GM13976 (cell line): ENCODE results near the gene C12orf42.

ENCODE experiments used
- DNase-seq: peaks from one replicate; pipeline ENCODE4 v3.0.0; 2012; ENCODE audit warnings: low spot score
- CTCF ChIP-seq: IDR thresholded peaks from 2 replicates; pipeline ENCODE4 v1.5.1; 2012; ENCODE audit warnings: borderline replicate concordance, mild to moderate bottlenecking; ENCODE audit not compliant: insufficient read depth; ENCODE audit errors: extremely low read depth, missing control alignments, control extremely low read depth
- in situ Hi-C: fragments of 300-500 bp; cut with MboI; formaldehyde crosslinking; loops from one replicate; pipeline ENCODE4 v1.12.0; 2022; ENCODE audit warnings: low sequenced_read_pairs, mixed read lengths, inconsistent platforms; ENCODE audit not compliant: unreplicated experiment

The C12orf42 gene

DNA sequence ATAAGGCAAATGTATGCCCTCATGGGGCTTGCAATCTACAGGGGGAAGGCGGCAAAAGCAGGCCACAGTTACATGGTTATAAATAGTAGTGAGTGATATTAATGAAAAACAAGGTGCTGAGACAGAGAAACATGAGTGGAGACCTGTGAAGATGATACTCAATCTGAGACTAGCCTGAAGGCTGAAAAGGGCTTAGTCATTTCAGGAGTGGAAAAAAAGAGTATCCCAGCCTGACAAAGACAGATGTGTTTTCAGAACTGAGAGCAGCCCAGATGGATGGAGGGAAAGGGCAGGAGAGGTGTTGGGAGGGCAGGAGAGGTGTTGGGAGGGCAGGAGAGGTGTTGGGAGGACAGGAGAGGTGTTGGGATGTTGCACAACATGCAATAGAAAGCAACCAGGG is 181.9 kb downstream of the C12orf42 start:
- in situ Hi-C loops: no loop called here
- no peak for TF ChIP-seq CTCF
- peak; percentile 41 for DNase-seq

DNA sequence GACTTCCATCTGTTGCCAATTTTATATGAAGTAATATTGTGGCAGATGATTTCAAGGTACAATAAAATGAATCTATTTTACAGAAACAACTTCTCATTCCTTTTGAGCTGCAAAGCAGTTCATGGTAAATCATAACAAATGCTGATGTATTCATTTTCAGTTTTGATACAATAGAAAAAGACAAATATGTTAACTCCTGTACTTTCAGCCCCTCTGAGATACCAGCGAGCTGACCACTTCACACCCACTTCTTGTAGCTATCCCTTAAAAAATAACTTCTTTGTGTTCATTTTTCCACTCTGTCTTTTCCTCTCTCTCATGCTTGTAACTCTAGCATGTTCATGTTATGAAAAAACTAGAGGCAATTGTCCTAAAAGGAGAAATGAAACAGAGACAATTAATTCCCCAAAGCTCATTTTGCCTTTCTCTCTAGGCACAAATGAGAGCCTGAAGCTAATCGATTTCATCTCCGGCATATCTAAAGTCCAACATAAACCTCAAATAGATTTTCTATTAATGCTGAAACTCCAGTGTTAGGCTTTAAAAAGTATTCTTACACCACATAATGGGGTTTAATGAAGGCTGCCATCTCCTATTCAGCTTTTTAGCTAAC is 182.9 kb downstream of the C12orf42 start:
- in situ Hi-C loops: no loop called here
- DNase-seq: no peak
- TF ChIP-seq CTCF: no peak

DNA sequence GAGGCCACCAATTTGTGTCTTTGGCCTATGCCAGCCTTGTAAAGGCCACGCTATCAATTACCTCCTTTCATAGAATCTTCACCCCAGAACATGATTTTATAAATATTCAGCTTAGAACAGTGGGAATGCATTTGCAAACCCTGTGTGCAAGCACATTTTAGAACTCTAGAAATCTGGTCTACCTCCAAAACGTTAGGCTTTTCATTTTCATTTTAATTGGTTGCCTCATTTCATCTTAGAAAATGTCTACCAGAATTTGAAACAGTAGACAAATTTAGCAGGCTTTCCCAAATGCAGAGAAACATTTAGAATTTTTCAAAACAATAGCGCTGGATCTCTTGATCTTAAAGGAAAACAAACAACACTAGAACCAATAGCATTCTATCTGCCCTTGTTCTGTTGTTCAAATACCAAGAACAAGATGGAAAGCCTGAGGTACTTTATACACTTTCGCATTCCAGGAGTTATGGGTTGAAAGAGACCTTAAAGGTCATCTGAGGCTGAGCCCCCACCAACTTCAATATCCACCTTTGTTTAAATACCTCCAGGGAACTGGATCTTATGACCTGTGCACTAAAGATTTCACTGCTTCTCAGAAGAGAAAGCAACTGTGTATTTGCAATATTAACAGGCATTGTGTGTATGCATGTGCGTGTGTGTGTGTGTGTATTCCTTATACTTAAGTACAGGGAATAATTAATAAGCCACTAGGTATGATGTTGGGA is 185.1 kb downstream of the C12orf42 start:
- no peak for TF ChIP-seq CTCF
- in situ Hi-C loops: no loop called here
- DNase-seq: no peak

- DNase-seq: no peak
- in situ Hi-C loops: no loop called here
- no peak for TF ChIP-seq CTCF
Measured at GRCh38 chr12:103308396-103308795, 187.4 kb downstream of the C12orf42 start.

- in situ Hi-C loops: no loop called here
- no peak for DNase-seq
- TF ChIP-seq CTCF: no peak
Measured at GRCh38 chr12:103303484-103303883, 192.3 kb downstream of the C12orf42 start.

DNA sequence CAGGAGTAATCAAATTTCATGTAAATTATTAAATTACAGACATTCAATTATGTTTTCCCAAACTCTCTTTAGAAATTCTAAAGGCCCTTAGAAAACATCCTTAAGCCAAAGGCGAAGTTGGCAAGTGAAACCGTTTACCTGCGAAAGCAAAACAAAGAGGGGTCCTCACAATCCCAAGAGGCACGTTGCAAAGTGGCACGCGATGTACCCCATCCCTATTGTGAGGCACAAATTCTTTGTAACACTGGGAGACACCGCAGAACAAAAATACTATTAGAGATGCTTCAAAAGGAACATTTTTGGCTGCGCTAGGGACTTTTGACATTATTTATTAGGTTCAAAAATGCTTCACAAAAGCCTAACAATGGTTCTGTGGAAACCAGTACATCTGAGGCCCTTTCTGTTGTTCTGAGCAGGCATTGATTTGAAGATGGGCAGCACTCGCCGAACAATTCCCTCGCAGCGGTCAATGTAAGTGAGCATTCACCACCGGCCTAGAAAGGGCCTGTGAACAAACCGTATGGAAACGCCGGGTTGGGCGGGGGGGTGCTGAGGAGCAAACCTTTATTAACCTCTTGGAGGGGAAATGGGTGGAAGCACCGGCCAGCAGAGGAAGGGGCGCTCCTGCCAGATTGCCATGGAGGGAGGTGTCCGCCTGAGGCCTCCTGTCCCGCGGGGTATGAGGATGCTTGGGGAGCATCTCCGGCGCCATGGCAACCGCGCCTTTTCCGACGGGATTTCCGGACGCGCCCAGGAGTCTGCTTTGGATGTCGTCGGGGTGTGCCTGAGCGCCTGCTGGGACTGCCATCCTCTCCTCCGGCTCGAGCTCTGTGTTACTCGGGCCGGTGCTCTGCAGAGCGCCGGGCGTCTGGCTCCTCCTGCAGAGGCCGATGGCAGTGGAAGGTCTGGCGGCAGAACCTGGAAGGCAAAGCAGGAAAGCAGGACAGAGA is 193.9 kb downstream of the C12orf42 start:
- no peak for DNase-seq
- in situ Hi-C loops: no loop called here
- no peak for TF ChIP-seq CTCF
